ENCODE measurements around the gene SLC9C1. TPM values are rescaled to one million over a fixed set of nuclear protein-coding genes. Genes with fewer than 3 reads are reported as not detected.
A peak's percentile ranks its signal among the peaks of the same experiment; 100 is the strongest.

The SLC9C1 gene
- total RNA-seq, 1 experiment from 2014 or later, result not detected

DNA sequence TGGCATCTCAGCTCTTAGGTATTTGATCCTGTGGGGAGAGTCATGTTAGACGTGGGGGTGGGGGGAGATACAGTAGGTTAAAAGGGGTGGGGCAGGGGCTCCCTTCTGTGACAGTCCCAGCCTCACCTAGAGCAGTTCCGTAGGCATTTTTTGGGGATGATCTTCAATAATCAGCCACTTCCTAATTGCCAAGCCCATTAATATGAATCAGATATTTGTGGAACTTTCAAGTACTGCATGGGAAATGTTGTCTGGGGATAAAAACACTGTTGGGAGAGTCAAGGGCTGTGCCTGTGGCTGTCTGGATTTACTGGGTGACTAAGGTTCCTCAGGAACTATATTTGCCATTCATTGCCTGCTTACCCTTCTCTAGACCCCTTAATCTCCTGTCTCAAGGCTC lies 198.3 kb downstream of the SLC9C1 start:
- DNase-seq (peak; percentile 35), ATAC-seq (peak; percentile 13)
- H3K9ac ChIP-seq (ENCODE audit: low read length), result peak overlapping the region; percentile 29; the same call in 1 of the 2 replicates
- ChIA-PET POLR2A (ENCODE audit: unreplicated experiment) (no interaction called here), CTCF (interaction anchor here (0.6 kb wide), 1 partner anchor 319 kb away, joined by 10 read pairs; no protein-coding TSS in a partner anchor)
- no peaks in the 10 kb centered on the region for H3K27me3 ChIP-seq (ENCODE audit: low read length)
- TF ChIP-seq EZH2phosphoT487 (IDR thresholded peaks at IDR 0.05; ENCODE audit: borderline replicate concordance, low read length) (no peak), EZH2 (IDR thresholded peaks at IDR 0.05; ENCODE audit: low read length, unreplicated experiment) (no peak)
- TF ChIP-seq, protein P1, sequence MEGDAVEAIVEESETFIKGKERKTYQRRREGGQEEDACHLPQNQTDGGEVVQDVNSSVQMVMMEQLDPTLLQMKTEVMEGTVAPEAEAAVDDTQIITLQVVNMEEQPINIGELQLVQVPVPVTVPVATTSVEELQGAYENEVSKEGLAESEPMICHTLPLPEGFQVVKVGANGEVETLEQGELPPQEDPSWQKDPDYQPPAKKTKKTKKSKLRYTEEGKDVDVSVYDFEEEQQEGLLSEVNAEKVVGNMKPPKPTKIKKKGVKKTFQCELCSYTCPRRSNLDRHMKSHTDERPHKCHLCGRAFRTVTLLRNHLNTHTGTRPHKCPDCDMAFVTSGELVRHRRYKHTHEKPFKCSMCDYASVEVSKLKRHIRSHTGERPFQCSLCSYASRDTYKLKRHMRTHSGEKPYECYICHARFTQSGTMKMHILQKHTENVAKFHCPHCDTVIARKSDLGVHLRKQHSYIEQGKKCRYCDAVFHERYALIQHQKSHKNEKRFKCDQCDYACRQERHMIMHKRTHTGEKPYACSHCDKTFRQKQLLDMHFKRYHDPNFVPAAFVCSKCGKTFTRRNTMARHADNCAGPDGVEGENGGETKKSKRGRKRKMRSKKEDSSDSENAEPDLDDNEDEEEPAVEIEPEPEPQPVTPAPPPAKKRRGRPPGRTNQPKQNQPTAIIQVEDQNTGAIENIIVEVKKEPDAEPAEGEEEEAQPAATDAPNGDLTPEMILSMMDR (conservative IDR thresholded peaks at IDR 0.05; ENCODE audit: low read depth, low read length), result no peak
- peaks cover 14% of the 10 kb centered on the region for H4K20me1 ChIP-seq (ENCODE audit: low read length)
- H3F3A ChIP-seq (ENCODE audit: low read length, unreplicated experiment), result no peaks in the 10 kb centered on the region
- H3K4me1 ChIP-seq (ENCODE audit: insufficient read depth, low read length), result peaks cover 47% of the 10 kb centered on the region
- peaks cover 66% of the 10 kb centered on the region for H3K79me2 ChIP-seq (ENCODE audit: low read length)
- H3K9me3 ChIP-seq (ENCODE audit: low read length), result no peaks in the 10 kb centered on the region
- no peak overlapping the region for H3K4me3 ChIP-seq (ENCODE audit: low read length)
- no TSS peak for BruUV-seq (replicated peaks)
- H3K9me2 ChIP-seq (replicated peaks; ENCODE audit: low read length), result no peaks in the 10 kb centered on the region
- peaks cover 12% of the 10 kb centered on the region for H3K36me3 ChIP-seq (ENCODE audit: low read depth, low read length)
- H2AFZ ChIP-seq (ENCODE audit: low read length), result no peak overlapping the region
- intact Hi-C loops (cut with micrococcal nuclease), result no loop called here
- H3K4me2 ChIP-seq (ENCODE audit: low read length), result no peak overlapping the region
- peak overlapping the region; percentile 75 for H3K27ac ChIP-seq (ENCODE audit: low read length)

DNA sequence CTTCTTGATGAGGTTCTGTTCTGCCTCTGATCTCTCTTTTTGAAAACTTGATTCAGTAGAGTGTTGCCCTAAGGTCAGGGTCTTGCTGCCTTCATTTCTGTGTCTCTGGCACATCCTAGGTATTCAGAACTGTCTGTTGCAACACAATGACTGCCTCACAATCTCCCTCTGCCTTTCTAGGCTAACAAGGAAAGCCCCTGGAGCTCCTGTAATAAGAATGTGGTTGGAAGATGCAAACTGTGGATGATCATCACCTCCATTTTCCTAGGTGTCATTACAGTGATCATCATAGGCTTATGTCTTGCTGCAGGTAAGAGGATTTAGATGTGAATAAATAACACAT lies 200.9 kb downstream of the SLC9C1 start:
- peaks cover 67% of the 10 kb centered on the region for H3K79me2 ChIP-seq (ENCODE audit: low read length)
- intact Hi-C loops (cut with micrococcal nuclease), result no loop called here
- H3K9me3 ChIP-seq (ENCODE audit: low read length), result no peaks in the 10 kb centered on the region
- H3K4me3 ChIP-seq (ENCODE audit: low read length), result no peak overlapping the region
- H3K9ac ChIP-seq (ENCODE audit: low read length), result no peak overlapping the region
- H3K36me3 ChIP-seq (ENCODE audit: low read depth, low read length), result peaks cover 12% of the 10 kb centered on the region
- no TSS peak for BruUV-seq (replicated peaks)
- H3K4me1 ChIP-seq (ENCODE audit: insufficient read depth, low read length), result peaks cover 56% of the 10 kb centered on the region
- POLR2A ChIA-PET (ENCODE audit: unreplicated experiment), result no interaction called here
- TF ChIP-seq, protein P1 (conservative IDR thresholded peaks at IDR 0.05; ENCODE audit: low read depth, low read length), result no peak
- TF ChIP-seq EZH2 (IDR thresholded peaks at IDR 0.05; ENCODE audit: low read length, unreplicated experiment) (no peak), EZH2phosphoT487 (IDR thresholded peaks at IDR 0.05; ENCODE audit: borderline replicate concordance, low read length) (no peak)
- no peaks in the 10 kb centered on the region for H3K9me2 ChIP-seq (replicated peaks; ENCODE audit: low read length)
- DNase-seq, result no peak
- no peak overlapping the region for H2AFZ ChIP-seq (ENCODE audit: low read length)
- CTCF ChIA-PET, result no interaction called here
- no peak overlapping the region for H3K4me2 ChIP-seq (ENCODE audit: low read length)
- ATAC-seq, result no peak
- peaks cover 35% of the 10 kb centered on the region for H4K20me1 ChIP-seq (ENCODE audit: low read length)
- H3K27me3 ChIP-seq (ENCODE audit: low read length), result no peaks in the 10 kb centered on the region
- H3F3A ChIP-seq (ENCODE audit: low read length, unreplicated experiment), result no peaks in the 10 kb centered on the region
- H3K27ac ChIP-seq (ENCODE audit: low read length), result no peak overlapping the region

DNA sequence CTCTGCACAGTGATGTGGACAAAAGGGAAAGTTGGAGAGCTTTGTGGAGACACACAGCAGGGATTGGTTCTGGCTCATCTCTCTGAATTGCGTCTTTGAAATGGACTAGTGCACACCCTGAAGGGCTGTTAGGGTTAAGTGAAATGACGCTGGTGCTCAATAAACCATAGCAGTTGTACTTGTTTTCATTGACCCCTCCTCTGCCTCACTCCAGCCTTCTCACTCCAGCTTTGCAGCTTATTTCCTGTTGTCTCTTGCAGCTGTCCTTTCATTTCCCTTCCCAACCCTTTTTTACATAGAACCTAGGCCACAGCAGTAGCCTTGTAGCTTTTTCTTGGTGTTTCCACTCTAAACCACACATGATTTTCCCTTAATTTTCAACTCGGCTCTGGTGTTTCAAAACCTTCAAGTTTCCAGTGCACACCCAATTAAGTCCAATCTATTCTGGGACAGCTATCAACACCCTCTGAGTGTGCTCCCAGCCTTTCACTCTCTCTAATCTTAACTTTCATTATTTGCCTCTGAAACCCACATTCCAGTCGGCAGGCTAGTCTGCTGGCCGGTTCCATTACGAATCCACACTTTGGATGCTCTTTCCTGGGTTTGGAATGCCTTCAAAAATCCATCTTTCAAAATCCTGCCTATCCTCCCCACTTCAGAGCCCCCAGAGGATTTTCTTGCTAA lies 201.4 kb downstream of the SLC9C1 start:
- ChIA-PET POLR2A (ENCODE audit: unreplicated experiment) (no interaction called here), CTCF (no interaction called here)
- TF ChIP-seq EZH2phosphoT487 (IDR thresholded peaks at IDR 0.05; ENCODE audit: borderline replicate concordance, low read length) (no peak), EZH2 (IDR thresholded peaks at IDR 0.05; ENCODE audit: low read length, unreplicated experiment) (no peak)
- TF ChIP-seq, protein P1 (conservative IDR thresholded peaks at IDR 0.05; ENCODE audit: low read depth, low read length), result no peak
- Histone ChIP-seq H3K9ac (ENCODE audit: low read length) (no peak overlapping the region), H3F3A (ENCODE audit: low read length, unreplicated experiment) (no peaks in the 10 kb centered on the region), H4K20me1 (ENCODE audit: low read length) (peaks cover 35% of the 10 kb centered on the region), H3K27me3 (ENCODE audit: low read length) (no peaks in the 10 kb centered on the region), H3K9me3 (ENCODE audit: low read length) (no peaks in the 10 kb centered on the region), H3K9me2 (replicated peaks; ENCODE audit: low read length) (no peaks in the 10 kb centered on the region), H3K4me2 (ENCODE audit: low read length) (no peak overlapping the region), H3K27ac (ENCODE audit: low read length) (no peak overlapping the region), H3K4me1 (ENCODE audit: insufficient read depth, low read length) (peaks cover 56% of the 10 kb centered on the region), H2AFZ (ENCODE audit: low read length) (no peak overlapping the region), H3K36me3 (ENCODE audit: low read depth, low read length) (peaks cover 12% of the 10 kb centered on the region), H3K79me2 (ENCODE audit: low read length) (peaks cover 67% of the 10 kb centered on the region), H3K4me3 (ENCODE audit: low read length) (no peak overlapping the region)
- BruUV-seq (replicated peaks), result no TSS peak
- intact Hi-C loops (cut with micrococcal nuclease), result no loop called here
- no peak for DNase-seq
- no peak for ATAC-seq
